Measurements from ENCODE around the gene ARSB. TPM values are rescaled to one million over a fixed set of nuclear protein-coding genes. Genes with fewer than 3 reads are reported as not detected.
"Not testable (repeated sequence)": the region's sequence is repeated elsewhere in the genome, so short reads cannot be mapped to it uniquely, and the experiment has no call there.

Gene ARSB
- total RNA-seq, 1 donor from 2014 or later = 11.6 TPM

DNA sequence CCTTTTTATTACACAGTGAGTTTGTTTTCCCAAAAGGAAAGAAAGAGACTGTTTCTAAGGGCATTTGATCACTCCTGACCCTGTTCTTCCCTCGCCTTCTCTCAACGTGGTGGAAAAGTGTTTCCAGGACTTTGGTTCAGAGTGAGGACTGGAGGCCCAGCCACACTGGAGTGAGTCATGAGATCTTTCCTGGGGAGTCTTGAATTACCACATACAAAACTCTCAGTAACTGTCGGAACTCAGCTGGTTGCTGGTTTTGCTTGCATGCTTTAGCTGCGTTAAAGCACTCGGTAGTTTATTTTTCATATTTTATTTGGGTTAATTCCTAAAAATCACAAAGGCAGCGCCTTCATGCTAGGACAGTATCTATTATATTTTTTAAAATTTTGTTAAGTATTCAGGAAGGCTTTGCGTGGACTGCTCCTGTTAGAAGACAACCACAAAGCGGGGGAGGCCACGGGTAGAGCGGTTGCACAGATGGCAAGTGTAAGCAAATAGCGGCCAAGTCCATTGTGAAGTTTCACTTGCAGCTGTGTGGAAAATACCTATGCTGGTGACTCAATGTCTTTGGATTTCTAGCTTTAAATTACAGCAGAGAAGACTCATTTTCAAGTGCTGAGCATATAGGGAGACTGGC lies 77.7 kb downstream of the ARSB start:
- intact Hi-C loops (cut with micrococcal nuclease) = no loop called here

- intact Hi-C loops (cut with micrococcal nuclease) = no loop called here
These were observed 79.8 kb downstream of the ARSB start for GRCh38 chr5:78905084-78905938.

- intact Hi-C loops (cut with micrococcal nuclease) = no loop called here
These were observed 81.2 kb downstream of the ARSB start for GRCh38 chr5:78903861-78904260.

DNA sequence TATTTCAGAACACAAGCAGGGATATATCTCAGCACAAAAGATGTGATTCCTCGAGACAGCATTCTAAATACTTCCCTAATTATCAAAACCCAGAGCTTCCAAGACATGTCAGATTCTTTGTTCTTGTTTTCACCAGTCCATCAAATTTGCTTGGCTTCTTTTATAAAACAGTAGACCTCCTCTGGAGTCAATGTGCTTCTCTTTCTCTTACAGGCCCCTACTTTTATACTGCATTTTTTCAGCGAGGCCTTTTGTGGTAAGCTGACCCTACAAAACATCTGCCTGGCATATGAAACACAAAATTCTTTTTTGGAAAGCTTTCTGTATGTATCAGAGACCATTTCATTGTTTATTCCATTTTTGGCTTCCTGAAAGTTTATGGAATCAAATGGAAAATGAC lies 81.8 kb downstream of the ARSB start:
- intact Hi-C loops (cut with micrococcal nuclease) = no loop called here

DNA sequence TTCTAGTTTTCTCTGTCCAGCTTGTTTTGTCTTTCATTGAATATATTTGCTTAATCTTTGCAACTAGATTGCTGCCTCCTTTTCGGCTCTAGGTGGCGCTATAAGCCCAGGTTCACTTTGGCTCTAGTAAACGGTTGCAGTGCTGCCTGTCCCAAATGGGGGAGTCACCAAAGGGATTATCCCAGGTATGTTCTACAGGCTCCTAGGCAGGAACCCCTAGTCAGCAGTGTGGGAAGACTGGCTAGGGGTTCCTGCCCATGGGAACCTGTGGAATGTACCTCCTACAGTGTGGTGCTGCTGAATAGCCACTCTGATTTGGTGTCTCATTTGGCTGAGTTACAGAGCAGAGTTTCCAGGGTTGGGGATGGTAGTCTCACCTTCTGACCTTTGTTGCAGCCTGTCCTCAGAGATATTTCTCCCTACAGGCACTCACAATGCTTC lies 85.2 kb downstream of the ARSB start:
- intact Hi-C loops (cut with micrococcal nuclease) = no loop called here

GRCh38 chr5:78896132-78896531 lies 89.0 kb downstream of the ARSB start:
- intact Hi-C loops (cut with micrococcal nuclease) = no loop called here

DNA sequence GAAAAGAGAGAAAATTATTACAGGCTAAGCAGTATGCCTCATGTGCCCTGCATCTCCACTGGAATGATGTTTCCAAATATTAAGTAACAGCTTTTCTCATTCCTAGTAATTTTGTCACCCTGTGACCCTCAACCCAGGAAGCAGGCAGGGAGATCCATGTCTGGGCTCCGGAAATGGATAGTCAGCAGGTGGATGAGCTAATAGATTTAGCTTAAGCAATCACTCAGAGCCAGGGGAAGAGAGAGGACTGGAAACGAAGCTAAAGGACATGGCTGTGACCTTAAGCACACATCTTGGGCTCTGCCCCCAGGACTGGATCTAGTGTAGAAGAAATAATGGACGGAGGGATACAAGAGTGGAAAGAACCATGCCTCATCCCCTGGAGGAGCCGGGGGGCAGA lies 89.5 kb downstream of the ARSB start:
- intact Hi-C loops (cut with micrococcal nuclease) = no loop called here

GRCh38 chr5:78893940-78894677 lies 91.0 kb downstream of the ARSB start:
- intact Hi-C loops (cut with micrococcal nuclease) = no loop called here

DNA sequence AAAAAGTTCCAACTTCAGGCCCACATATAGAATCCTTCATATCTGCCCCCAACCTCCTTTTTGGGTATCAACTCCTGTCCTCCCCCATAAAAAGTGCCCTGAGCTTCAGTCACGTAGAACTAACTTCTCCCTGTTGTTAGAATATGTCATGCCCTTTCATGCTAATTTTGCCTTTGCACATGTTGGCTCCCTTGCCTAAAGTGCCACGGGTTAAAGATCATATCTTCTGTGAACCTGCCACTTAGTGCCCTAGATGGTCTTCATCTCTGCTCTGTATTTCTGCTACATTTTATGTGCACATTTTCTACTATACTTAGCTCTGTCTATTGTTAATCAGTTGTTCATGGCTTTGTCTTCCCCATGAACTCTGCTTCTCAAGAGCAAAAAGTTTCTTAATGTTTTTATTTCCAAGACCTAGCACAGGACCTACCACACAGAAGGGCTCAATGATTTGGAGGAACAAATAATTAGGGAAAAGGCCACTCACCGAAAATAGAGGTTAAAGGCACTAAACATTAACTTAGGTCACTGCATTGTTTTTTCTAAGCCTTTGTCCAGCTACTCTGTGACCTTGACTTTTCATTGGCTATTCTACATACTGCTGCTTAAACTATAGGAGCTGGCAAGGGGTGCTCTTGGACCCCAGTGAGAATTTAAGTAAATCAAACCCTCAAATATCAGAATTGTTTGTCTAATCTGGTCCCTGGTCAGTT lies 94.3 kb downstream of the ARSB start:
- intact Hi-C loops (cut with micrococcal nuclease) = no loop called here

DNA sequence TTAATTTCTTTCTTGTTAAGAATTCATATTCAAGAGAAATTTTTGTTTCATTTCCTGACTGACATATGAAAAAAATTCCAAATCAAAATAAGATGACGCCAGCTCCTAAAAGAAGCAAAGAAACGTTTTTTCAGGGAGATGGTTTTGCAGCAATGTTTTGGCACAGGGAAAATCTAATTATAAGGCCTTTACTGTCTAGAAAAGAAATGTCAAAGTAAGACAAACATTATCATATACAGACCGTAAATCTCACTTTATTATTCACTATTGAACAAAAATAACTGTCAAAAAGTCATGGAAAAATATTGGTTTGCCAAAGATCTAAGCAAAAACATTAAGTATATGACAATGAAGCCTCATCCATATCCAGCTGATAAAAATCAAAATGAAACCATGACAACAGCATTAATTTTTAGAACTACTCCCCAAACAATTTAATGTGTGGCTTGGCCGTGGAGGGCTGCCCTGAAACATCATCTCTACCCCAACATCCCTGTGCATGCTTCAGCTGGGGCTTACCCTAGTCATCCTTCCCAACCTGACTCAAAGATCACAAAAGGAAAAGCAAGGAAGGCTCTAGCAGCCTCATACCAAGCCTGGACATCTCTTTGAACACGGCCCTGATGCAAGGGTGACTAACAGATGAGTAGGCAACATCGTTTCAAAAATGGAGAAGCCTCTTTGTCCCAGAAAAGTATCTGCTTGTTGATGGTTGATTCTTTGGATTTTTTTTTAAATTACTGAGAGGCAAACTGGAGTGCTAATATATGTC lies 95.6 kb downstream of the ARSB start:
- intact Hi-C loops (cut with micrococcal nuclease) = no loop called here

- intact Hi-C loops (cut with micrococcal nuclease) = no loop called here
These were observed 96.3 kb downstream of the ARSB start for GRCh38 chr5:78888580-78889368.

DNA sequence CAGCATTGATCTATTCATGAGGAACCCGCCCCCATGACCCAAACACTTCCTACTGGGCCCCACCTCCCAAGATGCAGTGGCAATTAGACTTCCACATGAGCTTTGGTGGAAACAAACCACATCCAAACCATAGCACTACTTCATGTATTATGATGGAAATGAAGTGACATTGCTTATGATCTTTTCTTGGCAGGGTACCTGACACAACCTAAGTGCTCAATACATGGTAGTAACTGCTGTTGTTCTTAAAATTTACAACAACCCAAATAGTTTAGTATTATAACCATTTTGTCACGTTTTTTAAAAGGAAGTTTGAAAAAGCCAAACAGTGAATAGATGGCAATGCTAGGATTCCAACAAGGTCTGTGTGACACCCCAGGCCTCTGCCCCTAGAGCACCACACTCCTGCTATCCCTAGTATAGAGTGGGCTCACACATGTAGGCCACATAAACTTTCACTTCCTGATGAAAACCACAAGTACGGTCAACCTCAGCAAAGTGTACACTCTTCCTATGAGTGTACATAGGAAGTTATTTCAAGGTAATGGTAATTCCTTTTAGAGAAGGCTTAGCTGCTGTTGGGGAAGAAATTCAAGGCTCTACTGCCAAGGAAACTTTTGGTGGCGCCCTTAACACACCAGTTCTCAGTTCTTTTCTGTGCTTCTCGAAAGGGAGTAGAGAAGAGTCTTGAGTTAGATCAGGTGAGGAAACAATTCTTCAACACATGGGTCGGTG lies 97.6 kb downstream of the ARSB start:
- intact Hi-C loops (cut with micrococcal nuclease) = no loop called here

DNA sequence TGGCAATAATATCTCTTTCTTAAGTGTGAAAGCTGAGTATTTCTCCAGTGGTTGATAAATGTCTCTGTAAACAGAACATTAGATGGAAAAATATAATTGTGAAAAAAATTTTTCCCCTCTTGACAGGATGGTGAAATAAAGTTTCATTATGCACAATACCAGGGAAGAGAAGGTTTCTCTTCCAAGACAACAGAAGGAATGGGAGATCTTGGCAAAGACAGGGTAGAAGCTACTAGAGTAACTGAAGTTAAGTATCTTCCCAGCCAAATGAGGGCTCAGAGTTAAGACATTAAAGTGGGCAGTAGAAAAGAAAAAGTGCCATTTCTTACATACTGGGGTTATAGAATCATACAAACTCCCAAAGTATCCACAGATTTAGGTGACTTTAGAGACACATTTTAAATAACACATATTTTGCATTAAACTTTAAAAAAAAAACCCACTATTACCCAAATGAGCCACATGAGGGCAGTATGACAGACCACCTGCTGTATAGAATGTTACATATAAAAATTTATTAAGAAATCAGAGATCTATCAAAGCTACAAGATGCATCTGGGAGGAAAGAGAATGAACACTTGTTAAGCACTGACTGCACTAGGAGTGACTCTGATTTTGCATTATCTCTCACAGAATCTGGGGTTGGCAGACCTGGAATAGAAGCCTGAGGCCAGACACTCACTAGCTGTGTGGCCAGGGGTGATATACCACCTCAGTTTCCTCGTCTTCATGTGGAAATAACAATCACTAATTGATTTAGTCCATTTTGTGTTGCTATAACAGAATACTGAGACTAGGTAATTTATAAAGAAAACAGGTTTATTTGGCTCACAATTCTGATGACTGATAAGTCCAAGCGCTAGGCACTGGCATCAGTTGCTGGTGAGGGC lies 98.5 kb downstream of the ARSB start:
- intact Hi-C loops (cut with micrococcal nuclease) = no loop called here

DNA sequence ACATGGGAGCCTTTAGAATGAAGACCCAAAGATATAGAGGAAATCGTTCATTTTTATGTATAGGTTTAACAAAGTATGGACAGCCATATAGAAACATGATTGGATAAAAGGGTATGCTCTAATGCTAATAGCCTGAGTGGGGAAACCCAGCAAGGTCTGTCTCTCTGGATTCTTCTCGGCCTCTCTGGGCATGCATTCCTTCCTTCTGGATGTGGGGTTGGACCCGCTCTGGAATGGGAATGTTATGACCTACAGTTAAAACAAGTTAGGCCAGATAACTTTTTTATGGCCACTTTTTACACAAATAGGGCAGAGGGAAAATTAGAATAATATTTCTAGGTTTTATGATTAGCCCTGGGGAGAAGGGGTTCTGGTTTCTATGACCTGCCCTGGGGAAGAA lies 103.2 kb downstream of the ARSB start:
- intact Hi-C loops (cut with micrococcal nuclease) = no loop called here

- intact Hi-C loops (cut with micrococcal nuclease) = no loop called here
These were observed 105.6 kb downstream of the ARSB start for GRCh38 chr5:78879516-78879915.

- intact Hi-C loops (cut with micrococcal nuclease) = not testable (repeated sequence)
These were observed 119.0 kb downstream of the ARSB start for GRCh38 chr5:78866076-78866475.

- intact Hi-C loops (cut with micrococcal nuclease) = no loop called here
These were observed 126.7 kb downstream of the ARSB start for GRCh38 chr5:78858364-78858763.

DNA sequence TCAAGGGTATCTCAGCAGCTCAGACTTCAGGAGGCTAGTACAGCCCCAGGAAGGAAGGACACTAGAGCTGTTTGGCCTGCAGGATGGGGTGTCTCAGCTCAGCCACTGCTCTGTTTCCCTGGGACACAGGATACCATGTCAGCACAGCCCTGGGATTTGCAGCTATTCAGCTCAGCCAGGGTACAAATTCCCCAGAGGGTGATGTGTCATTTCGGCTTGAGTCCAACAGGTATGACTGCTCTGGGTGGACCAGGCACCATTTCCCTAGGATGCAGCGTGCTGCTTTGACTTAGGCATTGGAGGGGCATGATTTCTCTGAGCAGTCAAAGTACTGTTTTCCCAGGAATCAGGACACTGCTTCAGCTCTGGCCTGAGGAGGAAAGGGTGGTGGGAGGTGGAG lies 130.1 kb downstream of the ARSB start:
- intact Hi-C loops (cut with micrococcal nuclease) = no loop called here

Data from T-helper 2 cell treated with Interferon-gamma antibody and Interleukin-4, amounts not matched to agents 100 ng/mL and 5 ng/mL, for 36 hours (primary cell).